NCI-H69 (cell line): ENCODE results near the gene ANG.

Experiments
- DNase-seq: peaks from one replicate; lab custom pipeline; 2025; lab: John Stamatoyannopoulos, UW

The ANG gene

DNA sequence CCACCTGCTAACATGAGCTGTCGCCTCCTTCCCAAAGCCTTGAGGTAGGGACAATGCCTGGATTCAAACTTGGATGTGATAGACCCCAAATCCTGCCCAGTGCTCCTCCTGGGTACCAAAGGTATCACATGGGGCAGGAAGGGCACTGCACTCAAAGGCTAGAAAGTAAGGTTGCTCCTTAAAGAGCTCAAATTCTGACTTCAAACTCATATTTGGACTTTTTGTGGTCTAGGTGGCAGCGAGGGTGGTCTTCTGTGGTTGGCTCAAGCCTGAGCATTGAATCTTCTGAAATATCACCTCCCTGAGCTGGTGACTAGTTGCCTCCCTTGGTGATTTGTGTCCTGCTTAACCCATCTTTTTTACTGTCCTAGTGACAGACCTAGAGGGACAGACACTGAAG, 12.5 kb upstream of the ANG start:
- no peak for DNase-seq

DNA sequence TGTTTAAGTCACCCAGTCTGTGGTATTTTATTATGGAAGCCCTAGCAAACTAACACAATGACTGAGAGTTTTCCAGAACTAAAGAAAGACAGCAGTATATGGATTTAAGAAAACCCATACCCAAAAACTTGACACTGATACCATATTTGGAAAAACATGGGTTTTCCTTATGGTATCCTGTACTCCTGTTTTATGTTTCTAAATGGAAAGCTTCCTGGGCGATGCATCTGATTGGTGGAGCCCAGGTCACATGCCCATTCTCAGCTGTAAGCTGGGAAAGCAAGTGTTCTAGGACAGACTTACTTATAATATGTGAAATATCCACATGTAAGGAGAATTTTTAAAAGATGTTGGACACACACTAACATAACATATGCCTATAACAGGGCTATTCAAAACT, 8.7 kb upstream of the ANG start:
- no peak for DNase-seq

DNA sequence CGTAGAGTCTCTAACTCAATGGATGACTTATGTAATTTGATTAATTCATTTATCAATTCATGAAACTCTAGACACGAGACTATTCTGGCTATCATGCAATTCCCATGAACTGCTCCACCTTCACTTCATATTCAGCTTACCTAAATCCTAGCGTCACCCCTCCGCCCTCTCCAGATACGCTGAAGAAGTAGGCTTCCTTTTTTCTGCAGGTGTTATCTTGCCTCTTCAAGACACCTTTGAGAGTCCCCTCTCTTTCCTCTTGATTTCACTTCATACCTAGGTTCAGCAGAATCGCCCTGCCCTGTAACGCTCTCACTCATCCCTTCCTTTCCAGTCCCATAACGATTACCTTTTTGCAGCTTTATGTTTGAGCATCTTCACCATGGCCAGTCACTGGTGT, 8.2 kb upstream of the ANG start:
- no peak for DNase-seq

- no peak for DNase-seq
Observed at GRCh38 chr14:20680843-20681347, 7.7 kb upstream of the ANG start.

- DNase-seq = peak; percentile 73
Observed at GRCh38 chr14:20681348-20682126, 7.0 kb upstream of the ANG start.

GRCh38 chr14:20682127-20682434, 6.5 kb upstream of the ANG start:
- DNase-seq = no peak

DNA sequence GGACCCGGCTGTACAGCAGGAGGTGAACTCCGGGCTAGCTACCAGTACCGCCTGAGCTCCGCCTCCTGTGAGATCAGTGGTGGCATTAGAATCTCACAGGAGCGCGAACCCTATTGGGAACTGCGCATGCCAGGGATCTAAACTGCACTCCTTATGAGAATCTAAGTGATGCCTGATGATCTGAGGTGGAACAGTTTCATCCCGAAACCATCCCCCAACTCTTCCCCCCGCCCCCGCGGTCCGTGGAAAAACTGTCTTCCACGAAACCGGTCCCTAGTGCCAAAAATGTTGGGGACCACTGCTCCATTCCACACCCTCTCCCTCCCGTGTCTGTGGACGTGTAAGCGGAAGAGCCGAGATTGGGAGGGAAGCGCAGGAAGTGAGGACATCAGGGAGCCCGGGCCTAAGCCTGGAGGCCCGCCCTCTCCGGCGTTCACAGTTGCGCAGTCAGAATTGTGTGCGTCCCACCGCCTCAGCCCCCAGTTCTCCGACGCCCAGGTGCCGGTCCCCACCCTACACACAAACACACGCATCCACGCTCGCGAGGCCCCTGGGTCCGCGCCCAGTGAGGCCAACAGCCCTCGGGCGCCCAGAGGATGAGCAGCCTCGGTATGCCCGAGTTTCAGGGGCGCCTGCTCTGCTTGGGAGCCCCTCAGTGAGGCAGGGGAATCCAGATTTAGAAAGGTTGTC, 6.0 kb upstream of the ANG start:
- DNase-seq = peak; percentile 83

- peak; percentile 87 for DNase-seq
Observed at GRCh38 chr14:20683125-20683890, 5.3 kb upstream of the ANG start.

DNA sequence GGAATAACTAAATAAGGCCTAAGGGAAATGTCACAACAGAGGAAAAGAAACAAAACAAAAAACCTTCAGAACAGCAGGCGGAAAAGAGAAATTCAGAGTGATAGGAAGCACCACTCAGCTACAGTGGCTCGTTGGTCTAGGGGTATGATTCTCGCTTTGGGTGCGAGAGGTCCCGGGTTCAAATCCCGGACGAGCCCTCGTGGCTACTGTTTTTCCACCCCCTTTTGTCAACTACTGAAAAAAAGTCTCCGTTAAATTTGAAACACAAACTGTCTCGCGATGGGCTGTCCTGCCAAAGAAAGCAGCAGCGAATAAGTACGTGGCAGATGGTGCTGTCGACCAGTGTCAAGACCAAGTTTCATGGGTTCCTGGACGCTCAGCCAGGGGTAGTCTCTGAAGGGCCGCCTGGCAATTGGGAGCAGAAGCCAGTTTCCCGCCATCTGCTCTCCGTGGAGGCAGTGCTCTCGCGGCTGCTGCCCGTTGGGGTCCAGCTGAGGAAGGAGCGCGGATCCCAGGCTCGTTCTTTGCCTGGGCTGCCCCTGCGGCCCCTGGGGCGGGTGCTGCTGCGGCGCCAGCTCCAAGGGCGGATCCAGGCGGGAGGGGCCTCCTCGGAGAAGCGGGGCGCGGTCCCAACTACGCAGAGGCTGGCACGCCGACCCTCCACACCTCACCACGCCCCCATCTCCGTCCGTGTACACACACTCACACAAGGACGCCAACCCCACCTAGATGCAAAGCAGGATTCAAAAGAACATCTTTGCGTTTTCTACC, 4.5 kb upstream of the ANG start, which contains the start of gene RNASE4:
Gene RNASE4, plus strand, starts transcription at position 670 of the 771 bp plus-strand sequence. CDS start 14,812 bp downstream, outside the sequence.
- DNase-seq = peak; percentile 66

- no peak for DNase-seq
Observed at GRCh38 chr14:20684662-20685456, 3.7 kb upstream of the ANG start.

GRCh38 chr14:20686386-20687143, 2.0 kb upstream of the ANG start:
- DNase-seq = no peak

GRCh38 chr14:20687362-20688166, 1.0 kb upstream of the ANG start:
- no peak for DNase-seq

DNA sequence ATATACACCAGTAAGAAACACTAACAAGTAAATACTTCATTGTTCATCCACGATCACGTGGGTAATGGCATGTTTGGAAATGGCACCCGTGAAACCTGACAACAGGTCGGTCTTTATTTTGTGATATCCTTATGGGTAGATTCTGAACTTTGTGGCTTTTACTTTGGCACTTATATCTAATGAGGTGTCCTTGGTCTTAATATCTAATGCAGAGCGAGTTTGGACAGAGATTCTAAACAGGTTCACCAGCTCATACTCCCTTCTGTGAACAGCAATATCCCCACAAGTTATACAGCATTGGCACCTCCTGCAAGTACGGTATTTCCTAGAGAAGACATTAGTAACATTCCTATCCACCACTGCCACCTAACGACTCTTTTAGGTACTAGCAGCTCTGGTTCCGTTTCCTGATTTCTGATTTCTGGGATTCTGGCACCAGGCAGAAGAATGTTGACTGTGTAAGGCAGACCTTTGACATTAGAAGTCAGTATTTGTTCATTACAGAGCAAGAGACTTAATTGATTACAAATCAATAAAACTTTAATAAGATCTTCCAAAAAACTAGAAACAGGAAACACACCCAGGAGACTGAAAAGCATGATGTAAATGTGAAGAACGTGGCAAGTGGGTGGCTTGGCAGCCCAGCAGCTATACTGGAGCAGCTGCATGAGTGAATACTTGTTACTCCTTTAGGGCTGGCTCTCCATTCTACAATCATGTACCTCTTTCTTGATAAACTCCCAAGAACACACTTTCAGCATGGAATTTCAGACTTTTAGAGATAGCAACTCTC, 2.5 kb downstream of the ANG start:
- peak; percentile 61 for DNase-seq

- no peak for DNase-seq
Observed at GRCh38 chr14:20692116-20692751, 3.7 kb downstream of the ANG start.

- no peak for DNase-seq
Observed at GRCh38 chr14:20696764-20697163, 8.2 kb downstream of the ANG start.

GRCh38 chr14:20697273-20698017, 8.9 kb downstream of the ANG start:
- DNase-seq = peak; percentile 46

- no peak for DNase-seq
Observed at GRCh38 chr14:20698018-20698329, 9.4 kb downstream of the ANG start.

DNA sequence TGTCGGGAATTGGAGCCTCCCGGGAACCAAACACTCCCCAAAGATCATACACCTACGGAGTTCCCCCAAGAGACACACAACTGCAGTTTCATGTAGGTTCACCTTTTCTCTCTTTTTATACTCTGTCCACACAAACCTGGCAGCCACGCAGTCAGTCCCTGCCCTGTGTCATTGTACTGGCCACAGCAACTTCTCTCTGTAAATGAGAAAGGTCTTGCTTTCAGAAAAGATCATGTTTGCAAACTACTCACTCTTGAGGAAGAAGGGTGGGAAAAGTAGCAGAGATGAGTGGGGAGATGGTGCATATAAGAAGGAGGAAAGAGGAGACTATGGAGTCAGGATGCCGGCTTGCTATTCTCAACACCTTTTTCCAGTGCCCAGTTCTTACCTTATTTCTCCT, 10.4 kb downstream of the ANG start:
- DNase-seq = no peak
